ENCODE measurements around the gene TAF10.

The TAF10 gene

GRCh38 chr11:6607190-6607795 lies 4.7 kb downstream of the TAF10 start:
- DNase-seq: peak; percentile 7

GRCh38 chr11:6606471-6607189 lies 5.4 kb downstream of the TAF10 start:
- peak; percentile 97 for DNase-seq

- peak; percentile 10 for DNase-seq
Observed at GRCh38 chr11:6604790-6605189, 7.2 kb downstream of the TAF10 start.

- DNase-seq: peak; percentile 79
Observed at GRCh38 chr11:6604081-6604626, 7.9 kb downstream of the TAF10 start.

GRCh38 chr11:6603287-6604080 lies 8.5 kb downstream of the TAF10 start, which contains the start of the genes ILK and RRP8:
Gene ILK (plus strand): TSS chr11:6603774. CDS start chr11:6604272, 498 bp downstream.
Gene RRP8 (minus strand): TSS chr11:6603616. CDS start chr11:6603502, 114 bp downstream.
- peak; percentile 94 for DNase-seq

GRCh38 chr11:6602096-6602940 lies 9.7 kb downstream of the TAF10 start:
- DNase-seq: peak; percentile 1

GRCh38 chr11:6601041-6601461 lies 11.0 kb downstream of the TAF10 start:
- no peak for DNase-seq

GRCh38 chr11:6599881-6600390 lies 12.1 kb downstream of the TAF10 start:
- no peak for DNase-seq

- no peak for DNase-seq
Observed at GRCh38 chr11:6599449-6599848, 12.6 kb downstream of the TAF10 start.

- no peak for DNase-seq
Observed at GRCh38 chr11:6598555-6598954, 13.5 kb downstream of the TAF10 start.

- no peak for DNase-seq
Observed at GRCh38 chr11:6596239-6596877, 15.7 kb downstream of the TAF10 start.

- no peak for DNase-seq
Observed at GRCh38 chr11:6594142-6594768, 17.8 kb downstream of the TAF10 start.

GRCh38 chr11:6588018-6588417 lies 24.0 kb downstream of the TAF10 start:
- DNase-seq: no peak

GRCh38 chr11:6587360-6587953 lies 24.6 kb downstream of the TAF10 start:
- DNase-seq: no peak

GRCh38 chr11:6586434-6587359 lies 25.3 kb downstream of the TAF10 start:
- no peak for DNase-seq

GRCh38 chr11:6584528-6584927 lies 27.5 kb downstream of the TAF10 start:
- DNase-seq: no peak

- DNase-seq: no peak
Observed at GRCh38 chr11:6583584-6583983, 28.4 kb downstream of the TAF10 start.

- no peak for DNase-seq
Observed at GRCh38 chr11:6579681-6580080, 32.3 kb downstream of the TAF10 start.

- DNase-seq: no peak
Observed at GRCh38 chr11:6578134-6578533, 33.9 kb downstream of the TAF10 start.
